ENCODE data around the gene CRYBB1.

The CRYBB1 gene

GRCh38 chr22:26574001-26574723 lies 43.7 kb downstream of the CRYBB1 start:
- no peak for DNase-seq

GRCh38 chr22:26573026-26573662 lies 44.7 kb downstream of the CRYBB1 start:
- no peak for DNase-seq

- no peak for DNase-seq
These were observed 46.8 kb downstream of the CRYBB1 start for GRCh38 chr22:26570864-26571525.

- no peak for DNase-seq
These were observed 47.7 kb downstream of the CRYBB1 start for GRCh38 chr22:26570115-26570514.

- DNase-seq: no peak
These were observed 49.6 kb downstream of the CRYBB1 start for GRCh38 chr22:26568207-26568706.

- DNase-seq: no peak
These were observed 50.2 kb downstream of the CRYBB1 start for GRCh38 chr22:26567610-26568009.

- no peak for DNase-seq
These were observed 50.8 kb downstream of the CRYBB1 start for GRCh38 chr22:26566994-26567393.

GRCh38 chr22:26565889-26566288 lies 51.9 kb downstream of the CRYBB1 start:
- no peak for DNase-seq

GRCh38 chr22:26565181-26565580 lies 52.6 kb downstream of the CRYBB1 start:
- no peak for DNase-seq

GRCh38 chr22:26564672-26565071 lies 53.2 kb downstream of the CRYBB1 start:
- DNase-seq: no peak

- DNase-seq: no peak
These were observed 53.6 kb downstream of the CRYBB1 start for GRCh38 chr22:26564181-26564580.

- no peak for DNase-seq
These were observed 54.8 kb downstream of the CRYBB1 start for GRCh38 chr22:26563022-26563421.

GRCh38 chr22:26561756-26562417 lies 55.9 kb downstream of the CRYBB1 start:
- no peak for DNase-seq

- DNase-seq: no peak
These were observed 57.8 kb downstream of the CRYBB1 start for GRCh38 chr22:26559961-26560575.

GRCh38 chr22:26558248-26558895 lies 59.5 kb downstream of the CRYBB1 start:
- no peak for DNase-seq

- no peak for DNase-seq
These were observed 60.9 kb downstream of the CRYBB1 start for GRCh38 chr22:26556904-26557303.

- no peak for DNase-seq
These were observed 62.3 kb downstream of the CRYBB1 start for GRCh38 chr22:26555478-26555877.

- DNase-seq: no peak
These were observed 62.9 kb downstream of the CRYBB1 start for GRCh38 chr22:26554956-26555355.

GRCh38 chr22:26553056-26553752 lies 64.6 kb downstream of the CRYBB1 start:
- DNase-seq: no peak

- DNase-seq: no peak
These were observed 65.4 kb downstream of the CRYBB1 start for GRCh38 chr22:26552466-26552865.

- DNase-seq: no peak
These were observed 66.3 kb downstream of the CRYBB1 start for GRCh38 chr22:26551568-26551967.

Data from activated CD8-positive, alpha-beta memory T cell treated with anti-CD3 and anti-CD28 coated beads, Interleukin-2, amount 50 U/mL, for 4 hours (primary cell).